GM12891 (cell line): Measurements from ENCODE around the gene CCDC92.

Source experiments
- DNase-seq: peaks from one replicate; pipeline ENCODE4 v3.0.0; 2011; ENCODE audit warnings: low spot score; ENCODE audit not compliant: insufficient read length
- FAIRE-seq: peaks from 2 replicates; lab custom pipeline; 2011; peaks lifted over from hg19 to GRCh38; lab: Jason Lieb, UNC
- PAX5 ChIP-seq: IDR thresholded peaks from 2 replicates; pipeline ENCODE4 v1.6.1; 2011; ENCODE audit warnings: low read length, moderate library complexity, mild to moderate bottlenecking; ENCODE audit not compliant: insufficient read depth, severe bottlenecking
- POLR2A ChIP-seq: IDR thresholded peaks from 2 replicates; pipeline ENCODE4 v1.6.1; 2011; ENCODE audit warnings: low read depth, low read length, control low read depth
- POLR2AphosphoS5 ChIP-seq: IDR thresholded peaks from 2 replicates; pipeline ENCODE4 v1.6.1; 2011; ENCODE audit warnings: low read depth, low read length, control low read depth
- POU2F2 ChIP-seq: IDR thresholded peaks from 2 replicates; pipeline ENCODE4 v1.6.1; 2011; ENCODE audit warnings: low read depth, mild to moderate bottlenecking, control low read depth, low read length, moderate library complexity
- SPI1 ChIP-seq: IDR thresholded peaks from 2 replicates; pipeline ENCODE4 v1.6.1; 2011; ENCODE audit warnings: low read depth, low read length, control low read depth
- TAF1 ChIP-seq: IDR thresholded peaks from 2 replicates; pipeline ENCODE4 v1.6.1; 2011; ENCODE audit warnings: low read depth, low read length, control low read depth

CCDC92 gene

GRCh38 chr12:123943816-123944215, 28.8 kb downstream of the CCDC92 start:
- no peak for FAIRE-seq
- TF ChIP-seq TAF1: no peak
- no peak for DNase-seq

- TF ChIP-seq POU2F2 (no peak), POLR2AphosphoS5 (no peak), SPI1 (no peak), POLR2A (no peak), PAX5 (no peak), TAF1 (no peak)
- no peak for FAIRE-seq
- no peak for DNase-seq
These were observed 29.6 kb downstream of the CCDC92 start for GRCh38 chr12:123942911-123943648.

GRCh38 chr12:123942238-123942653, 30.4 kb downstream of the CCDC92 start:
- DNase-seq: no peak
- no peak for FAIRE-seq
- no peak for TF ChIP-seq TAF1
- no peak for TF ChIP-seq POU2F2
- no peak for TF ChIP-seq SPI1
- no peak for TF ChIP-seq PAX5
- no peak for TF ChIP-seq POLR2A
- TF ChIP-seq POLR2AphosphoS5: no peak

- TF ChIP-seq TAF1: no peak
- no peak for TF ChIP-seq POLR2AphosphoS5
- TF ChIP-seq POU2F2: no peak
- no peak for TF ChIP-seq PAX5
- no peak for TF ChIP-seq SPI1
- no peak for TF ChIP-seq POLR2A
- FAIRE-seq (no peak), DNase-seq (no peak)
These were observed 30.9 kb downstream of the CCDC92 start for GRCh38 chr12:123941624-123942237.

GRCh38 chr12:123941000-123941399, 31.6 kb downstream of the CCDC92 start:
- no peak for FAIRE-seq
- DNase-seq: no peak
- no peak for TF ChIP-seq POU2F2
- no peak for TF ChIP-seq POLR2AphosphoS5
- TF ChIP-seq SPI1: no peak
- TF ChIP-seq TAF1: no peak
- TF ChIP-seq PAX5: no peak
- no peak for TF ChIP-seq POLR2A

GRCh38 chr12:123940627-123940966, 32.0 kb downstream of the CCDC92 start:
- no peak for DNase-seq
- TF ChIP-seq PAX5 (no peak), POLR2A (no peak), SPI1 (no peak), TAF1 (no peak), POU2F2 (no peak), POLR2AphosphoS5 (no peak)
- no peak for FAIRE-seq

GRCh38 chr12:123939716-123940626, 32.7 kb downstream of the CCDC92 start:
- FAIRE-seq: no peak

GRCh38 chr12:123938679-123939480, 33.8 kb downstream of the CCDC92 start:
- peak; percentile 16 for FAIRE-seq
- TF ChIP-seq TAF1 (no peak), POLR2A (no peak), POLR2AphosphoS5 (no peak), SPI1 (no peak), PAX5 (no peak), POU2F2 (no peak)
- DNase-seq: no peak

More at GRCh38 chr12:123939716-123940626, 32.7 kb downstream of the CCDC92 start:
- TF ChIP-seq TAF1 (no peak), SPI1 (no peak), POLR2AphosphoS5 (no peak), PAX5 (no peak), POLR2A (no peak), POU2F2 (no peak)
- DNase-seq: no peak
